Spleen (tissue), 11 donors: ENCODE measurements around the gene SNX10. TPM values are rescaled to one million over a fixed set of nuclear protein-coding genes. Genes with fewer than 3 reads are reported as not detected.
"Not testable (repeated sequence)": the region's sequence is repeated elsewhere in the genome, so short reads cannot be mapped to it uniquely, and the experiment has no call there.

Experiments
- DNase-seq: peaks from one replicate; pipeline ENCODE4 v3.0.0-alpha.2; 2020
- H3K27ac ChIP-seq, 8 donors: fragments of 200-600 bp; sonication (generic) in 7 of 8; 1 replicate in 4 of 8; 2 replicates in 4 of 8; pipeline versions ENCODE4 v1.5.0 to v1.8.0; 2016 to 2021; ENCODE audit warnings: inconsistent platforms in 4 of 8, mild to moderate bottlenecking in 4 of 8, moderate library complexity in 1 of 8
- H3K27me3 ChIP-seq, 7 donors: fragments of 200-600 bp; sonication (generic) in 6 of 7; replicated peaks in 1 of 7; 1 replicate in 4 of 7; 2 replicates in 3 of 7; pipeline versions ENCODE4 v1.5.0 to v1.8.0; 2016 to 2021; ENCODE audit warnings: inconsistent platforms in 3 of 7, mild to moderate bottlenecking in 1 of 7
- H3K36me3 ChIP-seq, 6 donors: fragments of 200-600 bp; sonication (generic) in 5 of 6; 1 replicate in 4 of 6; 2 replicates in 2 of 6; pipeline versions ENCODE4 v1.5.0 to v1.8.0; 2016 to 2021; ENCODE audit warnings: inconsistent platforms in 2 of 6
- H3K4me1 ChIP-seq, 6 donors: fragments of 200-600 bp; sonication (generic) in 5 of 6; 1 replicate in 3 of 6; 2 replicates in 3 of 6; pipeline versions ENCODE4 v1.5.0 to v1.8.0; 2016 to 2021; ENCODE audit warnings: inconsistent platforms in 3 of 6
- H3K4me3 ChIP-seq, 8 donors: fragments of 200-600 bp; sonication (generic) in 7 of 8; 1 replicate in 4 of 8; 2 replicates in 4 of 8; pipeline versions ENCODE4 v1.5.0 to v1.8.0; 2016 to 2021; ENCODE audit warnings: inconsistent platforms in 4 of 8, mild to moderate bottlenecking in 4 of 8, moderate library complexity in 2 of 8
- H3K9me3 ChIP-seq, 8 donors: fragments of 200-600 bp; sonication (generic) in 7 of 8; 1 replicate in 4 of 8; 2 replicates in 4 of 8; pipeline versions ENCODE4 v1.5.0 to v1.8.0; 2016 to 2021; ENCODE audit warnings: inconsistent platforms in 4 of 8
- POLR2A ChIP-seq, 3 donors: fragments of 450-650 bp; IDR thresholded peaks; one replicate each; pipeline ENCODE4 v1.5.1; 2017; ENCODE audit warnings: antibody characterized with exemption in 3 of 3, mild to moderate bottlenecking in 1 of 3
- POLR2AphosphoS5 ChIP-seq, 3 donors: sonication (generic); formaldehyde crosslinking; IDR thresholded peaks; one replicate each; pipeline ENCODE4 v1.5.1; 2017; ENCODE audit warnings: antibody characterized with exemption in 3 of 3
- WGBS, 5 donors: extraction: QIAGEN DNeasy Blood & Tissue Kit in 3 of 5; methylation state at CpG; one replicate each; pipeline versions ENCODE4 v1.1.5 to v1.1.7; 2013 to 2018; 5-methylcytosine and 5-hydroxymethylcytosine counted together
- intact Hi-C: fragments of 100-400 bp; cut with DNase I; formaldehyde crosslinking; loops from one replicate; pipeline ENCODE4 v1.15.0; 2023; ENCODE audit warnings: low total_unique reads
- polyA plus RNA-seq, 3 donors: library from polyadenylated mRNA; stranded (reverse); fragments of 200-250 nt; gene quantifications; one replicate each; pipeline ENCODE4 v1.2.1, GENCODE V29; 2013
- total RNA-seq, 7 donors: library from RNA; depleted of rRNA in 3 of 7; stranded (reverse); fragments of >200 nt in 3 of 7; fragmentation: NEBNext Ultra II Directional in 4 of 7; extraction: Animal tissue kit (Norgen Biotek cat#: 25700) in 4 of 7; gene quantifications; one replicate each; pipeline versions ENCODE4 v1.1.0 to v1.2.1, GENCODE V29; 2016 to 2021
- TF ChIP-seq, protein P1 (sequence below), 11 experiments: fragments of 200-600 bp in 7 of 11; fragments of 450-650 bp in 4 of 11; sonication (generic) in 4 of 11; IDR thresholded peaks in 8 of 11; conservative IDR thresholded peaks in 3 of 11; 1 replicate in 7 of 11; 2 replicates in 4 of 11; pipeline versions ENCODE4 v1.4.0 to v1.8.0; 2016 to 2021; ENCODE audit warnings: antibody characterized with exemption in 11 of 11, inconsistent platforms in 4 of 11, mild to moderate bottlenecking in 1 of 11
- donor health status: healthy with polysubstance abuse.
- donor health status: DM: no; HTN: no; CAD: no; lungs with moderate emphysema.
- donor health status: DM: no; HTN: no; CAD: no.
- donor health status: Bipolar disorder and iron deficiency.
- donor health status: healthy.
- donor health status: DM: no; HTN: no; CAD: no.
- donor health status: DM: yes; HTN: yes; CAD: no.

SNX10 gene
- total and polyA plus RNA-seq, 10 donors: 20.8 to 46.3 (median 38.7) TPM

DNA sequence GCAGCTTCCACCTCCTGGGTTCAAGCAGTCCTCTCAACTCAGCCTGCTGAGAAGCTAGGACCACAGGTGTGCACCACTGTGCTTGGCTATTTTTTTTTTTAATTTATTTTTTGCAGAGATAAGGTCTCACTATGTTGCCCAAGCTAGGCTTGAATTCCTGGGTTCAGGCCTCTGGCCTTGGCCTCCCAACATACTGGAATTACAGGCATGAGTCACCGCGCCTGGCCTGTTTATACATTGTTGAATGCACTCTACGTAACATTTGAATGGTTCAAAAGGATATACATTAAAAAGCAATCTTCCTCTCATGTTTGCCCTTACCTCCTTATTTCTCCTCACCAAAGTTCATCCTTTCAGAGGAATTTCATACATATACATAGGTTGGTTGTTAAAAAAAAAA, 7.2 kb upstream of the SNX10 start:
- no peak for DNase-seq
- 95 to 99% (median 98%) methylated on average over 3 of the region's 3 CpGs for WGBS, 5 donors
- H3K4me3 ChIP-seq: no peak overlapping the region
- peaks cover 0 to 17% (median 2%) of the 10 kb centered on the region in 6 donors for H3K4me1 ChIP-seq
- no peak overlapping the region for H3K27ac ChIP-seq
- TF ChIP-seq POLR2AphosphoS5 (IDR thresholded peaks at IDR 0.05) (no peak), POLR2A (IDR thresholded peaks at IDR 0.05) (no peak)
- TF ChIP-seq, protein P1, sequence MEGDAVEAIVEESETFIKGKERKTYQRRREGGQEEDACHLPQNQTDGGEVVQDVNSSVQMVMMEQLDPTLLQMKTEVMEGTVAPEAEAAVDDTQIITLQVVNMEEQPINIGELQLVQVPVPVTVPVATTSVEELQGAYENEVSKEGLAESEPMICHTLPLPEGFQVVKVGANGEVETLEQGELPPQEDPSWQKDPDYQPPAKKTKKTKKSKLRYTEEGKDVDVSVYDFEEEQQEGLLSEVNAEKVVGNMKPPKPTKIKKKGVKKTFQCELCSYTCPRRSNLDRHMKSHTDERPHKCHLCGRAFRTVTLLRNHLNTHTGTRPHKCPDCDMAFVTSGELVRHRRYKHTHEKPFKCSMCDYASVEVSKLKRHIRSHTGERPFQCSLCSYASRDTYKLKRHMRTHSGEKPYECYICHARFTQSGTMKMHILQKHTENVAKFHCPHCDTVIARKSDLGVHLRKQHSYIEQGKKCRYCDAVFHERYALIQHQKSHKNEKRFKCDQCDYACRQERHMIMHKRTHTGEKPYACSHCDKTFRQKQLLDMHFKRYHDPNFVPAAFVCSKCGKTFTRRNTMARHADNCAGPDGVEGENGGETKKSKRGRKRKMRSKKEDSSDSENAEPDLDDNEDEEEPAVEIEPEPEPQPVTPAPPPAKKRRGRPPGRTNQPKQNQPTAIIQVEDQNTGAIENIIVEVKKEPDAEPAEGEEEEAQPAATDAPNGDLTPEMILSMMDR (IDR thresholded peaks at IDR 0.05 in 8 of 11, conservative IDR thresholded peaks at IDR 0.05 in 3 of 11): no peak
- no peaks in the 10 kb centered on the region for H3K27me3 ChIP-seq
- no peaks in the 10 kb centered on the region for H3K9me3 ChIP-seq
- H3K36me3 ChIP-seq: no peaks in the 10 kb centered on the region
- intact Hi-C loops: no loop called here

DNA sequence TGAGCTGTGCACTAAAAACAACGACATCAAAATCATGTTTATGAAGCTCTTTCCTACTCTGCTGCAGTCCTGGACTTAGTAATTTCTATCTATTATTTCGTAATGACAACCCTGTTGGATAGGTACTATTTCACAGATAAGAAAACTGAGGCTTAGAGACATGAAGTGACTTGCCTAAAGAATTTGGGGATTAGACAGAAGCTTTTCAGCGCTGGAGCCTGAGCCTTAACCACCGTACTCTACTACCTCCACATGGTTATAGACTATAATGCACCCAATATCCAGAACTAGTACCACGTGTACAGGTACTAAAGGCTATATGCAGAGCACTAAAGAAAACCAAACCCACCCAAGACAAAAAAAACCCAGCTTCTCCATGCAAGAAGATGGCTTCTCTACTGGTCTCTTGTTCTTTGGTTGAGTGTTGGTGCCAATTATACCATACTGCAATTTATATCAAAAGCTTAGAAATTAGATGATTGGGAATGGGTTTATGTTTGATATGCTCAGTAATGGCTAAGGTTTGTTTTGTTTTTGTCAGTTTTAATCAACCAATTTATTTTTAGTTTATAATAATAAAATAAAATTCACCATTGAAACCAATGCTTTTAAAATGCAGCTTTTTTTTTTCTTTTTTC, 6.5 kb upstream of the SNX10 start:
- Histone ChIP-seq H3K9me3 (no peaks in the 10 kb centered on the region), H3K4me3 (no peak overlapping the region), H3K27me3 (no peaks in the 10 kb centered on the region), H3K27ac (no peak overlapping the region), H3K36me3 (no peaks in the 10 kb centered on the region), H3K4me1 (peaks cover 0 to 13% (median 0%) of the 10 kb centered on the region in 6 donors)
- 80 to 87% (median 85%) methylated on average over 5 of the region's 5 CpGs for WGBS, 5 donors
- no peak for DNase-seq
- TF ChIP-seq POLR2AphosphoS5 (IDR thresholded peaks at IDR 0.05): no peak
- TF ChIP-seq, protein P1 (IDR thresholded peaks at IDR 0.05 in 8 of 11, conservative IDR thresholded peaks at IDR 0.05 in 3 of 11): peak in 2 of 11 experiments; percentile 11 to 16
- intact Hi-C loops: loop anchor here (5.0 kb wide), 1 partner anchor 88 kb away; no protein-coding TSS in a partner anchor

DNA sequence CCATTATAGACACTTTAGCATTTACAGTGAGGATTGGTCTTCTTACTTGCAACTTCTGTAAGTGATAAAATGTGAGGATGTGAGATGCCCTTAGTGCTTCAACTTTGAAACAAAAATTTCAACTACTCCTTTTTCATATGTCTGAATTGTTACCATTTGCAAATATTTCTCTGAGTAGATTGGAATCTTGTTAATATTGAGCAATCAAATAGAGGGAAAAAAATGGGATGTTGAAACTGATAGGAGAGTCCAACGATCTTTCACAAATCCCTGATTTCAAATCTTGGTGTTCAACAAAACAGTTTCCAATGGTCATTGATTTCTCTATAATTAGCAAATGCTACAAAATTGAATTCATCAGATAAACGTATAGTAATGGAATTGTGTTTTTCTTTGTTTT, 5.5 kb upstream of the SNX10 start:
- 68 to 90% (median 81%) methylated on average over 2 of the region's 2 CpGs for WGBS, 5 donors
- Histone ChIP-seq H3K9me3 (no peaks in the 10 kb centered on the region), H3K4me3 (no peak overlapping the region), H3K36me3 (no peaks in the 10 kb centered on the region), H3K4me1 (peaks cover 0 to 15% (median 2%) of the 10 kb centered on the region in 6 donors), H3K27me3 (no peaks in the 10 kb centered on the region), H3K27ac (no peak overlapping the region)
- no peak for DNase-seq
- intact Hi-C loops: loop anchor here (5.0 kb wide), 1 partner anchor 89 kb away; no protein-coding TSS in a partner anchor
- TF ChIP-seq POLR2A (IDR thresholded peaks at IDR 0.05) (no peak), POLR2AphosphoS5 (IDR thresholded peaks at IDR 0.05) (no peak)
- TF ChIP-seq, protein P1 (IDR thresholded peaks at IDR 0.05 in 8 of 11, conservative IDR thresholded peaks at IDR 0.05 in 3 of 11): no peak

DNA sequence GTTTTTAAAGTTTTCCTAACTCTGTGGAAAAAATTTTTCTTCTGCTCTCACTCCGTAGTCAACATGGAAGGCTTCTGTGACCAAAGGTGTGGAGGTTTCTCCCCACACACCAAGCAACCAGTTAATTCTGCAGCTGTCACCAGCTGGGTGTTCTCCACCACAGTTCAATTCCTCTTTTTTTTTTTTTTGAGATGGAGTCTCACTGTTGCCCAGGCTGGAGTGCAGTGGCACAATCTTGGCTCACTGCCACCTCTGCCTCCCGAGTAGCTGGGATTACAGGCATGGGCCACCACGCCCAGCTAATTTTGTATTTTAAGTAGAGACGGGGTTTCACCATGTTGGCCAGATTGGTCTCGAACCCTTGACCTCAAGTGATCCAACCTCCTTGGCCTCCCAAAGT, 3.5 kb upstream of the SNX10 start:
- H3K27me3 ChIP-seq, DNase-seq, H3K4me3 ChIP-seq, H3K36me3 ChIP-seq, H3K9me3 ChIP-seq: not testable (repeated sequence)
- intact Hi-C loops: loop anchor here (5.0 kb wide), 1 partner anchor 91 kb away; no protein-coding TSS in a partner anchor
- Histone ChIP-seq H3K4me1 (peaks cover 4 to 32% (median 16%) of the 10 kb centered on the region in 6 donors), H3K27ac (peak overlapping the region in 1 of 8 donors; percentile 11)
- WGBS, 5 donors: 57 to 78% (median 59%) methylated on average over 5 of the region's 5 CpGs
